Right lobe of liver (tissue), 6 donors: ENCODE measurements around the gene MAST1. TPM values are rescaled to one million over a fixed set of nuclear protein-coding genes. Genes with fewer than 3 reads are reported as not detected.

ENCODE experiments used
- ATAC-seq, 4 donors: fragments of 200-7000 bp; cut with Tn5 transposase; one replicate each; pipeline ENCODE4 v1.9.1; 2020; ENCODE audit warnings: mild to moderate bottlenecking in 4 of 4, moderate library complexity in 4 of 4
- DNase-seq, 3 donors: peaks; one replicate each; pipeline ENCODE4 v3.0.0-alpha.2; 2020
- H3K27ac ChIP-seq, 3 donors: fragments of 200-600 bp; one replicate each; pipeline ENCODE4 v1.8.0; 2022
- H3K27me3 ChIP-seq, 2 donors: fragments of 200-600 bp; one replicate each; pipeline ENCODE4 v1.8.0; 2022
- H3K36me3 ChIP-seq, 4 donors: fragments of 200-600 bp; sonication (generic) in 1 of 4; one replicate each; pipeline versions ENCODE4 v1.5.1 to v1.8.0; 2017 to 2022; ENCODE audit warnings: control low read depth in 1 of 4
- H3K4me1 ChIP-seq, 4 donors: fragments of 200-600 bp; sonication (generic) in 1 of 4; one replicate each; pipeline versions ENCODE4 v1.5.1 to v1.8.0; 2017 to 2022; ENCODE audit warnings: control low read depth in 1 of 4
- H3K4me3 ChIP-seq, 3 donors: fragments of 200-600 bp; one replicate each; pipeline ENCODE4 v1.8.0; 2022
- H3K9me3 ChIP-seq, 4 donors: fragments of 200-600 bp; sonication (generic) in 1 of 4; one replicate each; pipeline versions ENCODE4 v1.5.1 to v1.8.0; 2017 to 2022; ENCODE audit warnings: control low read depth in 1 of 4
- CTCF ChIP-seq, 4 donors: fragments of 200-600 bp in 3 of 4; fragments of 450-650 bp in 1 of 4; IDR thresholded peaks; one replicate each; pipeline versions ENCODE4 v1.5.1 to v1.8.0; 2016 to 2022; ENCODE audit warnings: antibody characterized with exemption in 4 of 4, mild to moderate bottlenecking in 2 of 4
- POLR2A ChIP-seq: fragments of 450-650 bp; IDR thresholded peaks from one replicate; pipeline ENCODE4 v1.6.1; 2017; ENCODE audit warnings: antibody characterized with exemption, mild to moderate bottlenecking
- WGBS: methylation state at CpG from one replicate; pipeline ENCODE4 v1.1.6; 2018; ENCODE audit warnings: low coverage, low lambda C conversion rate; ENCODE audit not compliant: insufficient coverage; ENCODE audit errors: missing lambda C conversion rate; 5-methylcytosine and 5-hydroxymethylcytosine counted together
- intact Hi-C, 2 donors: fragments of 100-400 bp; cut with DNase I; formaldehyde crosslinking; loops; one replicate each; pipeline versions ENCODE4 v1.11.2 to v1.14.1; 2022
- total RNA-seq, 6 experiments: library from RNA; depleted of rRNA in 2 of 6; stranded (reverse); fragments of >200 nt in 2 of 6; fragmentation: NEBNext Ultra II Directional in 3 of 6; extraction: Animal tissue kit (Norgen Biotek cat#: 25700) in 3 of 6; gene quantifications; one replicate each; pipeline versions ENCODE4 v1.1.0 to v1.2.4, GENCODE V29; 2016 to 2023
- donor health status: DM: no; HTN: yes; CAD: no.
- donor health status: DM: no; HTN: no; CAD: no.
- donor health status: DM: no; HTN: no; CAD: no.
- donor health status: DM: no; HTN: yes; CAD: no.
- donor health status: DM: no; HTN: yes; CAD: no.

MAST1 gene
- total RNA-seq, 6 experiments from 2014 or later = 0.06 to 0.49 (median 0.34) TPM; not detected in 2

- ATAC-seq (peak in 3 of 4 donors; percentile 30 to 52 (median 30)), DNase-seq (no peak)
- TF ChIP-seq POLR2A (no peak), CTCF (IDR thresholded peaks at IDR 0.05) (peak in 3 of 4 donors; percentile 18 to 37 (median 19))
- no peaks in the 10 kb centered on the region for H3K36me3 ChIP-seq
- no peak overlapping the region for H3K27ac ChIP-seq
- peaks cover 0 to 8% of the 10 kb centered on the region in 2 donors for H3K27me3 ChIP-seq
- no peak overlapping the region for H3K4me3 ChIP-seq
- peaks cover 0 to 5% (median 0%) of the 10 kb centered on the region in 4 donors for H3K4me1 ChIP-seq
- intact Hi-C loops = no loop called here
- H3K9me3 ChIP-seq = no peaks in the 10 kb centered on the region
- 8% methylated on average over 30 of the region's 46 CpGs for WGBS
Observed at GRCh38 chr19:12825254-12826131, 12.8 kb upstream of the MAST1 start.

- DNase-seq = peak in 2 of 3 donors; percentile 58 to 59
- TF ChIP-seq CTCF (IDR thresholded peaks at IDR 0.05) (no peak), POLR2A (no peak)
- intact Hi-C loops = no loop called here
- WGBS = 6% methylated on average over 11 of the region's 23 CpGs
- H3K4me1 ChIP-seq = peaks cover 0 to 7% (median 0%) of the 10 kb centered on the region in 4 donors
- H3K9me3 ChIP-seq = no peaks in the 10 kb centered on the region
- no peaks in the 10 kb centered on the region for H3K36me3 ChIP-seq
- no peak overlapping the region for H3K27ac ChIP-seq
- peak; percentile 61 to 85 (median 75) for ATAC-seq
- H3K27me3 ChIP-seq = peaks cover 0 to 16% of the 10 kb centered on the region in 2 donors
- no peak overlapping the region for H3K4me3 ChIP-seq
Observed at GRCh38 chr19:12828494-12828893, 9.8 kb upstream of the MAST1 start.

DNA sequence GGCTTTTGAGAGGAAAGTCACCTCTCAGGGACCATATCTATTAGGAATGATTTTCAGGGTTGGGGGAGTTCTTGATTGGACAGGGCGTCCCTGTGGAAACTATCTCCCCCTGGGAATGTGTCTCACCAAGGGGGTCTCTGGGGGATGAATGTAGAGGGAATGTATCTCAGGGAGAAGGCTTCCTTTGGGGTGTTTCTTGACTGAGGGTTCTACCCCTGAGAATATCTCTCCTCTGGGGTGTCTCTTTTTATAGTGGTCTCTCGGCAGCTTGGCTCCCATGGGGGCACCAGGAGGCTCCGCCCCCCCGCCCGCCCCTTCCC, 4.9 kb upstream of the MAST1 start:
- H3K36me3 ChIP-seq = no peaks in the 10 kb centered on the region
- H3K4me1 ChIP-seq = peaks cover 0 to 5% (median 0%) of the 10 kb centered on the region in 4 donors
- peaks cover 0 to 30% of the 10 kb centered on the region in 2 donors for H3K27me3 ChIP-seq
- H3K27ac ChIP-seq = no peak overlapping the region
- no peaks in the 10 kb centered on the region for H3K9me3 ChIP-seq
- WGBS = 0% methylated on average over 1 of the region's 5 CpGs
- H3K4me3 ChIP-seq = no peak overlapping the region
- ATAC-seq = no peak
- TF ChIP-seq CTCF (IDR thresholded peaks at IDR 0.05) = no peak
- no peak for TF ChIP-seq POLR2A
- DNase-seq = no peak
- intact Hi-C loops = no loop called here

DNA sequence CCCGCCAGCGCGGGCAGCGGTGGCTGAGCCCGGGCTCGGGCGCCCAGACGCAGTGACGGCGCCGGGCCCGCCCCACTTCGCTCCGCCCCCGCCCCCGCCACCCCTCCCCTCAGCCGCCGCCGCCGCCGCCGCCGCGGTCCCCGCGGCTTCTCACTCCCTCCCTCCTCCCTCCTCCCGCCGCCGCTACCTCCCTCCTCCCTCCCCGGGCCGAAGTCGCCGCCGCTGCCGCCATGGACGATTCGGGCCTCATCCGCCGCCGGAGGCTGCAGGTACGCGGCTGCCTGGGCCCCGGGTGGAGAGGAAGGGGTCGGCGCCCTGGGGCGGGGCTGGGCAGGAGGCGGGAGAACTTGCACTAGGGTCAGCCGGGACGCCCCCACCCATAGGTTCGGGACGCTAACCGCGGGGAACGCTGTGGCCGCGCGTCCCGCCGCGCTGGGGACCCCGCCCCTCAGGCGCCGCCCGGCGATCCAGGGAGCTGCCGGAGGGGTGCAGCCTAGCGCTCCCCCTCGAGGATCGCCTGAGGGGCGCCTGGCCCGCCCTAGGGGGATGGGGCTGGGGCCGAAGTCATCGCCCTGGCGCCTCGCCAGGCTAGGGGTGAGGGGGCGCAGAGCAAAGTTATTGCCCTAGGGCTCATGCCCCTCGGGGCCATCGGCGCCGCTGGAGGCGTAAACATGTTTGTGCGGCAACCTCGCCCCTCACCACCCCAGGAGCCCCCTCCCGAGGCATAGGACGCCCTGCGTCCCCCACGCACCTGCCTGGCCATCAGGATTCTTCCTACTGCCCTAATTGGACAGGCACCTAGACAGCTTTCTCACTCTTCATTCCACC, 4.4 kb upstream of the MAST1 start:
- Histone ChIP-seq H3K4me1 (peaks cover 0 to 3% (median 0%) of the 10 kb centered on the region in 4 donors), H3K4me3 (peak overlapping the region in 2 of 3 donors; percentile 7 to 12), H3K36me3 (no peaks in the 10 kb centered on the region), H3K9me3 (no peaks in the 10 kb centered on the region), H3K27ac (no peak overlapping the region), H3K27me3 (peaks cover 0 to 27% of the 10 kb centered on the region in 2 donors)
- ATAC-seq (peak in 3 of 4 donors; percentile 6 to 21 (median 15)), DNase-seq (no peak)
- intact Hi-C loops = no loop called here
- 2% methylated on average over 44 of the region's 87 CpGs for WGBS
- no peak for TF ChIP-seq POLR2A
- TF ChIP-seq CTCF (IDR thresholded peaks at IDR 0.05) = no peak
